Right lobe of liver (tissue), 4 donors: ENCODE results near the gene CES5A.

Source experiments
- CTCF ChIP-seq, 4 donors: fragments of 200-600 bp in 3 of 4; fragments of 450-650 bp in 1 of 4; IDR thresholded peaks; one replicate each; pipeline versions ENCODE4 v1.5.1 to v1.8.0; 2016 to 2022; ENCODE audit warnings: antibody characterized with exemption in 4 of 4, mild to moderate bottlenecking in 2 of 4
- POLR2A ChIP-seq: fragments of 450-650 bp; IDR thresholded peaks from one replicate; pipeline ENCODE4 v1.6.1; 2017; ENCODE audit warnings: antibody characterized with exemption, mild to moderate bottlenecking
- donor health status: DM: no; HTN: no; CAD: no.
- donor health status: DM: no; HTN: no; CAD: no.
- donor health status: DM: no; HTN: yes; CAD: no.

- TF ChIP-seq CTCF (IDR thresholded peaks at IDR 0.05) (peak in 1 of 4 donors; percentile 5), POLR2A (no peak)
Observed at GRCh38 chr16:55843105-55843395, 32.1 kb downstream of the CES5A start.
